Measurements from ENCODE around the gene ATG4B. TPM values are rescaled to one million over a fixed set of nuclear protein-coding genes. Genes with fewer than 3 reads are reported as not detected.

The ATG4B gene
- polyA plus RNA-seq, 1 donor from 2014 or later: 128 TPM

- H2AFZ ChIP-seq (ENCODE audit: low read depth, low read length): peak overlapping the region; percentile 52
- peak overlapping the region; percentile 69 for H3K4me2 ChIP-seq (ENCODE audit: low read length)
- no peaks in the 10 kb centered on the region for H3K36me3 ChIP-seq (ENCODE audit: insufficient read depth, low read length)
- H3K9ac ChIP-seq (ENCODE audit: low read length): peak overlapping the region; percentile 69
- H3K79me2 ChIP-seq (replicated peaks; ENCODE audit: insufficient read depth, low read length): peaks cover 8% of the 10 kb centered on the region
- no peaks in the 10 kb centered on the region for H3K9me2 ChIP-seq (ENCODE audit: insufficient read depth, low read length)
- no peaks in the 10 kb centered on the region for H3F3A ChIP-seq (ENCODE audit: insufficient read depth, low read length, poor library complexity, severe bottlenecking)
- H3K27ac ChIP-seq (ENCODE audit: low read length): peak overlapping the region; percentile 39
- no peaks in the 10 kb centered on the region for H3K9me3 ChIP-seq (ENCODE audit: low read length)
- no peaks in the 10 kb centered on the region for H4K20me1 ChIP-seq (ENCODE audit: insufficient read depth)
- H3K27me3 ChIP-seq (ENCODE audit: insufficient read depth, low read depth, low read length): no peaks in the 10 kb centered on the region
- TF ChIP-seq SMC3 (conservative IDR thresholded peaks at IDR 0.05; ENCODE audit: poor library complexity) (no peak), CTCF (IDR thresholded peaks at IDR 0.05; ENCODE audit: poor library complexity, severe bottlenecking) (no peak), MXI1 (conservative IDR thresholded peaks at IDR 0.05; ENCODE audit: poor library complexity, severe bottlenecking) (no peak), TAF1 (IDR thresholded peaks at IDR 0.05; ENCODE audit: low read depth) (no peak), REST (IDR thresholded peaks at IDR 0.05; ENCODE audit: borderline replicate concordance) (no peak), EZH2 (IDR thresholded peaks at IDR 0.05; ENCODE audit: borderline replicate concordance, insufficient read depth, low read length, poor library complexity, severe bottlenecking) (no peak), RAD21 (conservative IDR thresholded peaks at IDR 0.05) (no peak), POLR2AphosphoS5 (IDR thresholded peaks at IDR 0.05) (no peak), EP300 (conservative IDR thresholded peaks at IDR 0.05; ENCODE audit: poor library complexity, severe bottlenecking) (no peak)
- peak overlapping the region; percentile 82 for H3K4me3 ChIP-seq (ENCODE audit: low read length)
Observed at GRCh38 chr2:241703032-241703604, 65.6 kb downstream of the ATG4B start.

GRCh38 chr2:241706537-241706936 lies 69.0 kb downstream of the ATG4B start:
- TF ChIP-seq EZH2 (IDR thresholded peaks at IDR 0.05; ENCODE audit: borderline replicate concordance, insufficient read depth, low read length, poor library complexity, severe bottlenecking) (no peak), POLR2AphosphoS5 (IDR thresholded peaks at IDR 0.05) (no peak), CTCF (IDR thresholded peaks at IDR 0.05; ENCODE audit: poor library complexity, severe bottlenecking) (no peak), REST (IDR thresholded peaks at IDR 0.05; ENCODE audit: borderline replicate concordance) (no peak), EP300 (conservative IDR thresholded peaks at IDR 0.05; ENCODE audit: poor library complexity, severe bottlenecking) (no peak), TAF1 (IDR thresholded peaks at IDR 0.05; ENCODE audit: low read depth) (no peak)

More at GRCh38 chr2:241706537-241706936, 69.0 kb downstream of the ATG4B start:
- Histone ChIP-seq H3K9ac (ENCODE audit: low read length) (no peak overlapping the region), H2AFZ (ENCODE audit: low read depth, low read length) (no peak overlapping the region), H3K4me2 (ENCODE audit: low read length) (no peak overlapping the region), H3K27me3 (ENCODE audit: insufficient read depth, low read depth, low read length) (no peaks in the 10 kb centered on the region), H3F3A (ENCODE audit: insufficient read depth, low read length, poor library complexity, severe bottlenecking) (no peaks in the 10 kb centered on the region), H3K4me3 (ENCODE audit: low read length) (no peak overlapping the region), H3K79me2 (replicated peaks; ENCODE audit: insufficient read depth, low read length) (peaks cover 8% of the 10 kb centered on the region), H3K36me3 (ENCODE audit: insufficient read depth, low read length) (no peaks in the 10 kb centered on the region), H4K20me1 (ENCODE audit: insufficient read depth) (no peaks in the 10 kb centered on the region), H3K27ac (ENCODE audit: low read length) (no peak overlapping the region), H3K9me3 (ENCODE audit: low read length) (no peaks in the 10 kb centered on the region), H3K9me2 (ENCODE audit: insufficient read depth, low read length) (no peaks in the 10 kb centered on the region)

Measured in neural cell (in vitro differentiated cells).